Upper lobe of left lung (tissue), 4 donors: Measurements from ENCODE around the gene TMA7B.

Source experiments
- CTCF ChIP-seq, 6 experiments: fragments of 450-650 bp in 4 of 6; fragments of 200-600 bp in 2 of 6; sonication (generic) in 2 of 6; IDR thresholded peaks; one replicate each; pipeline ENCODE4 v1.5.1; 2016 to 2019; ENCODE audit warnings: antibody characterized with exemption in 6 of 6
- EP300 ChIP-seq, 4 donors: sonication (generic); formaldehyde crosslinking; IDR thresholded peaks; one replicate each; pipeline ENCODE4 v1.5.1; 2017; ENCODE audit warnings: antibody characterized with exemption in 4 of 4, control low read depth in 2 of 4
- POLR2A ChIP-seq, 4 donors: fragments of 450-650 bp; IDR thresholded peaks; one replicate each; pipeline ENCODE4 v1.5.1; 2016 to 2017; ENCODE audit warnings: antibody characterized with exemption in 4 of 4, mild to moderate bottlenecking in 2 of 4
- POLR2AphosphoS5 ChIP-seq, 2 donors: sonication (generic); formaldehyde crosslinking; IDR thresholded peaks; one replicate each; pipeline ENCODE4 v1.5.1; 2017; ENCODE audit warnings: antibody characterized with exemption in 2 of 2

- TF ChIP-seq CTCF (IDR thresholded peaks at IDR 0.05) (no peak), POLR2AphosphoS5 (IDR thresholded peaks at IDR 0.05) (no peak), POLR2A (IDR thresholded peaks at IDR 0.05) (no peak), EP300 (IDR thresholded peaks at IDR 0.05) (no peak)
These were observed 10.5 kb downstream of the TMA7B start for GRCh38 chr22:39970742-39971141.
